Ammon's horn (tissue), 1 donor: ENCODE measurements around the gene ERC1.

Source experiments
- DNase-seq: peaks from one replicate; pipeline ENCODE4 v3.0.0-alpha.2; 2016; ENCODE audit warnings: low spot score

ERC1 gene

GRCh38 chr12:1493781-1494565, 502.9 kb downstream of the ERC1 start:
- DNase-seq = no peak

GRCh38 chr12:1494856-1495255, 503.8 kb downstream of the ERC1 start:
- DNase-seq = no peak

GRCh38 chr12:1496162-1496900, 505.3 kb downstream of the ERC1 start:
- DNase-seq = no peak

DNA sequence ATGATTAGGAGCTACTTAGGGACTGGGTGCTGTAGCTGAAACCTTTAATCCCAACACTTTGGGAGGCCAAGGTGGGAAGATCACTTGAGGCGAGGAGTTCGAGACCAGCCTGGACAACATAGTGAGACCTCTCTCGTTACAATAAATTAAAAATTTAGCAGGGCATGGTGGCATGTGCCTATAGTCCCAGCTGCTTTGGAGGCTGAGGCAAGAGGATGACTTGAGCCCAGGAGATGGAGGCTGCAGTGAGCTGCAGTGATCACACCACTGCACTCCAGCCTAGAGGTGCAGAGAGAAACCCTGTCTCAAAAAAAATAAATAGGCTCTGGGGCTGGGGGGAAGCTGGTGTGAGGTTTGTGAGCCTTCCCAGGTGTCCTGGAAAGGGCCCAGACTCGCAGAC, 506.1 kb downstream of the ERC1 start:
- no peak for DNase-seq

- no peak for DNase-seq
Observed at GRCh38 chr12:1498199-1498740, 507.2 kb downstream of the ERC1 start.

- no peak for DNase-seq
Observed at GRCh38 chr12:1499351-1499750, 508.3 kb downstream of the ERC1 start.

GRCh38 chr12:1500095-1500801, 509.2 kb downstream of the ERC1 start:
- DNase-seq = no peak

DNA sequence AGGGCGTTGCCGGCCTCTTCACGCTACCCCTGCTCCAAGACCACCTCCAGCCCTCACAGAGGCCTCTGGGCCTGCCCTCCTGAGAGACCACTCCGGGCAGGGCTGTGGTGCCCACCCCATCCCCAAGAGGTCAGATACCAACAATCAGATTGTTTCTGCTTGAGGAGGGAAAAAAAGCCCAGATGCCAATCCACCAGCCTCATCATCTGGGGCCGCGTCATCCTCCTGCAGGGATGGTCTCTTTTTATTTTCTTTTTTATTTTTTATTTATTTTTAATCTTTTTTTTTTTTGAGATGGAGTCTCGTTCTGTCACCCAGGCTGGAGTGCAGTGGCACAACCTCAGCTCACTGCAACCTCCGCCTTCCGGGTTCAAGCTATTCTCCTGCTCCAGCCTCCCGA, 510.0 kb downstream of the ERC1 start:
- DNase-seq = no peak

GRCh38 chr12:1501695-1502378, 510.8 kb downstream of the ERC1 start:
- no peak for DNase-seq

DNA sequence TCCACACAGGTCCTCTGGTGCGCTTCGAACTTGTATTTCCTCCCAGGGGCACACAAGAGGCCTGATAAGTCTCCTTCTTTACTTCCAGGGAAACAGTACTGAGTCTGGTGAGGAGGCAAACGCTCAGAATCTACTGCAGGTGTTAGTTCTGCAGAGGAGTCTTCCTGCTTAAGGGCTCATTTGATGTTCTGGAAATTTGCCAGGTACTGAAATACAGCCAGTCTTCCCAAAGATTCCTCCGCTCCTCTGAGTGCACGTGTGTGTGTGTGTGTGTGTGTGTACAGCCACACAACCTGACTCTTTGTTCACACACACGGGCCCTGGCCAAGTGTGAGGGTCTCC, 511.3 kb downstream of the ERC1 start:
- no peak for DNase-seq

DNA sequence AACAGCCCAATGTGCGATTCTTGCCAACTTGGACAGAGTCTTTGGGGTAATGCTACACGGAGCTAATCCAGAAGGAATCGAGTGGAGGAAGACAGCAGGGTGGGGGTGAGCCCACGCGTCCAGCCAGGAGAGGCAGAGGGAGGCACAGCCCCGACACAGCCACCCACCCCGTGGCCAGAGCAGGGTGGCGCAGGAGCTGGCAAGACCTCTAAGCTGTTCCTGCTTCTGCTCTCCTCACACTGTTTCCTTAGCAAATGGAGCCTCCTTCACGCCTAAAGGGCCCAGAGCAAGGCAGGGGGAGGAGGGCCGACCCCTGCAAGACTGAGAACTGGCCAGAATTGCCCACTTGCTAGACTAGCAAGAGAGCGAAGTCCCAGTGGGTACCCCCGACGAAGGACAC, 511.8 kb downstream of the ERC1 start:
- DNase-seq = no peak

- DNase-seq = no peak
Observed at GRCh38 chr12:1503281-1503711, 512.3 kb downstream of the ERC1 start.

GRCh38 chr12:1504304-1504894, 513.4 kb downstream of the ERC1 start:
- no peak for DNase-seq

DNA sequence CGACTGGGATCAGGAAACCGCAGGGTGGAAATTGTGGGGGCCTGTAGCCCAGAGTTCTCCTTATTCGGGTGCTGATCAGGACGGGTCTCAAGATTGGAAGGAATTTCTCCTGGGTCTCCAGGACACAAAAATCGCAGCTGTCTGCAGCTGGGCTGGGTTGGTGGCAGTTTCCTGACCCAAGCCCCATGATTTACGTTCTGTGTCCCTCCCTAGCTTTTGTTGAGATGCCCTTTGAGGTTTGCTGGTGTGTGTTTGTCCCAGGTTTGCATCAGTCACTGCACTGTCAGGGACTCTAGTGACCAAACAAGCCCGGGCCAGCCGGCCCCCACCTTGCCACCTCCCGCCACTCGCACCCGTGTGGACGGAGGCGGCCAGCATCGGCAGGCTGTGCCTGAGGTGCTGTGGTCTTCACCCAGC, 513.9 kb downstream of the ERC1 start:
- DNase-seq = no peak

DNA sequence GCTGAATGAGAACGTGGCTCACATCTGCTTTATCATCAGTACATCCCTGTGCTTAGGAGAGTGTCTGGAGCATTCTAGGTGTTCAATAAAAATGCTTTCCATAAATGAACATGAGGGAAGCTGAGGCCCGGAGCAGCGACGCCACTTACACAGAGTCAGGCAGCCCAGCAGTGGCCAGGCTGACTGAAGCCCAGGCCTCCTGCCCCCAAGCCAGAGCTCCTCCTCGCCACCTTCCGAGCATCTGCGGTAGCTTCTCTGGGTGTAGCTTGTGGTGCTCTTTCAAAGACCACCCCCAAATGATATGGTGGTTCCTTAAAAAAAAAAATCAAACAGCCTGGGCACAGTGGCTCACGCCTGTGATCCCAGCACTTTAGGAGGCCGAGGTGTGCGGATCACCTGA, 514.6 kb downstream of the ERC1 start:
- no peak for DNase-seq

- no peak for DNase-seq
Observed at GRCh38 chr12:1507308-1507707, 516.3 kb downstream of the ERC1 start.

GRCh38 chr12:1509413-1510052, 518.5 kb downstream of the ERC1 start:
- DNase-seq = no peak

DNA sequence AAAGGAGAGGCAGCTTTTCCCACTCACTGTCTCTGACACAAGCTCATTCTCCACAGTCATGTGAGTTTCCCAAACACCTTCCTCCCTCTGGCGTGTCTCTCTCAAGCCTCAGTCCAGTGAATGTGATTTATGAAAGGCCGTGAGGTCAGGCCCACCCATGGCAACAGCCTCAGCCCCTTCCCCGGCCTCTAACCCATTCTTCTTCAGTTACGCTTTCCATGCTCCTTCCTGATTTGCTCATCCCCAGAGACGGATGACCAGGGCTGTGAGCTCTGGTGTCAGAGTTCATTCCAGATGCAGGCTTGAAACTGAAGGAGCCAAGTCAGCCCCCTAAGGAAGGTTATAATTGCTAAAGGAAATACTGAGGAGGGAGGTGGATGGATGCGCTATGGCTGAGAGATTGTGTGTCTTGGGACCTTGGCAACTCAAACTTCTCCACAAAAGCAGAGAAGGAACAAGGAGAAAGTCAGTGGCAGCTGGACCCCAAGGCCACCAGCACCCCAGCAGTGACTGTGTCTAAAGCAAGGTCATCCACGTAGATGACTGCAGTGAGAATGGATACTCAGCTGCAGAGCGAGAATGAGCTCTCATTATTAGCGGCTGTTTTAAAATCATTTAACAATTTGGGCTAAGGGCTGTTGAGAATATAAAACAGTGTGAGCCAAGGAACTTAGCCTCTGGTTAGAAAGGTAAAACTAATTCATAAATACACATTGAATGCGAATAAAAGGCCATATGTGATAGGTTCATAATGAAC, 519.2 kb downstream of the ERC1 start:
- DNase-seq = no peak

DNA sequence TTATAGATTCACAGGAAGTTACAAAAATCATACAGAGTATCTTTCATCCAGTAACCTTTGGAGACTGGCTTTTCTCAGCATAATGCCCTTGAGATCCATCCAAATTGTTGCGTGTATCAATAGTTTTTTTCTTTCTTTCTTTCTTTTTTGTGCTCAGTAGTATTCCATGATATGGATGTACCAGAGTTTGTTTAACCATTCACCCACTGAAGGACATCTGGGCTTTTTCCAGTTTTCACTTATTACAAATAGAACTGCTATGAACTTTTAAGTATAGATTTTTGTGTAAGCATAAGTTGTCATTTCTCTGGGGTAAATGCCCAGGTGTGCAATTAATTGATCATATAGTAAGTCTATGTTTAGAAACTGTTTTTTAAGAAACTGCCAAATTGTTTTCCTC, 524.0 kb downstream of the ERC1 start:
- no peak for DNase-seq

- DNase-seq = no peak
Observed at GRCh38 chr12:1515428-1515827, 524.4 kb downstream of the ERC1 start.
